ENCODE results near the gene RAB5IF. TPM values are rescaled to one million over a fixed set of nuclear protein-coding genes. Genes with fewer than 3 reads are reported as not detected.
A peak's percentile ranks its signal among the peaks of the same experiment; 100 is the strongest.

RAB5IF gene
- total RNA-seq, 1 experiment from 2014 or later, result 150 TPM

DNA sequence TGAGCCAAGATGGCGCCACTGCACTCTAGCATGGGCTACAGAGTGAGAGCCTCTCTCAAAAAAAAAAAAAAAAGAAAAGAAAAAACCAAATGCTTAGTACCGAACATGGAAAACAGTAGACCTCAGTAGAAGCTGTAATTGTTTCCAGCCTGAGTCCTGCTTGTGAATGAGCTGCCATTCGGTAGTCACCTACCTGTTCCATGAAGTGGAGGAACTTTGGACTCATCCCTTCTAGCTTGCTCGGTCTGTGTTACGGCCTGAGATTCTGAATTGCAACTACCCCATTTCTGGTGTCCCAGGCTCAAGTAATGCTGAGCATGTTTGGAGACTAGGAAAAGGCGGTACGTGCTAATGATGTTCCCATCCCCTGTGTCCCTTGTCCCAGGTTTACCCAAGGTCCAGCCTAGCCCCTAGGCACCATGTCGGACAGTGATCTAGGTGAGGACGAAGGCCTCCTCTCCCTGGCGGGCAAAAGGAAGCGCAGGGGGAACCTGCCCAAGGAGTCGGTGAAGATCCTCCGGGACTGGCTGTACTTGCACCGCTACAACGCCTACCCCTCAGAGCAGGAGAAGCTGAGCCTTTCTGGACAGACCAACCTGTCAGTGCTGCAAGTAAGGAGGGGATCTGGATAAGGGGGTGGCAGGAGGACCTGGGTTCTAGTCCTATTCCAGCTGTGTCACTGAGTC lies 27.1 kb upstream of the RAB5IF start:
- CTCF ChIA-PET, result no interaction called here
- Histone ChIP-seq H3K4me1 (ENCODE audit: insufficient read depth, low read length, poor library complexity, severe bottlenecking) (peaks cover 14% of the 10 kb centered on the region), H3K9me3 (ENCODE audit: low read depth, low read length, poor library complexity, severe bottlenecking) (no peaks in the 10 kb centered on the region), H3K4me3 (ENCODE audit: low read depth, low read length, poor library complexity, severe bottlenecking) (no peak overlapping the region), H3K27me3 (replicated peaks; ENCODE audit: insufficient read depth, low read depth, low read length, poor library complexity) (no peaks in the 10 kb centered on the region), H3K27ac (ENCODE audit: low read depth, low read length, poor library complexity, severe bottlenecking) (peak overlapping the region; percentile 37), H3K36me3 (ENCODE audit: insufficient read depth, low read length, poor library complexity, severe bottlenecking) (peaks cover 44% of the 10 kb centered on the region)
- POLR2A ChIA-PET (ENCODE audit: low non-redundant PET), result no interaction called here
- intact Hi-C loops (cut with micrococcal nuclease; ENCODE audit: unreplicated experiment), result no loop called here
- DNase-seq (ENCODE audit: low spot score), result no peak
- no TSS peak for BruUV-seq (replicated peaks)
- TF ChIP-seq, protein P1, sequence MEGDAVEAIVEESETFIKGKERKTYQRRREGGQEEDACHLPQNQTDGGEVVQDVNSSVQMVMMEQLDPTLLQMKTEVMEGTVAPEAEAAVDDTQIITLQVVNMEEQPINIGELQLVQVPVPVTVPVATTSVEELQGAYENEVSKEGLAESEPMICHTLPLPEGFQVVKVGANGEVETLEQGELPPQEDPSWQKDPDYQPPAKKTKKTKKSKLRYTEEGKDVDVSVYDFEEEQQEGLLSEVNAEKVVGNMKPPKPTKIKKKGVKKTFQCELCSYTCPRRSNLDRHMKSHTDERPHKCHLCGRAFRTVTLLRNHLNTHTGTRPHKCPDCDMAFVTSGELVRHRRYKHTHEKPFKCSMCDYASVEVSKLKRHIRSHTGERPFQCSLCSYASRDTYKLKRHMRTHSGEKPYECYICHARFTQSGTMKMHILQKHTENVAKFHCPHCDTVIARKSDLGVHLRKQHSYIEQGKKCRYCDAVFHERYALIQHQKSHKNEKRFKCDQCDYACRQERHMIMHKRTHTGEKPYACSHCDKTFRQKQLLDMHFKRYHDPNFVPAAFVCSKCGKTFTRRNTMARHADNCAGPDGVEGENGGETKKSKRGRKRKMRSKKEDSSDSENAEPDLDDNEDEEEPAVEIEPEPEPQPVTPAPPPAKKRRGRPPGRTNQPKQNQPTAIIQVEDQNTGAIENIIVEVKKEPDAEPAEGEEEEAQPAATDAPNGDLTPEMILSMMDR (conservative IDR thresholded peaks at IDR 0.05; ENCODE audit: low read depth, low read length), result no peak
- no peak for TF ChIP-seq EZH2 (IDR thresholded peaks at IDR 0.05; ENCODE audit: borderline replicate concordance, low read depth, low read length, poor library complexity, severe bottlenecking)

DNA sequence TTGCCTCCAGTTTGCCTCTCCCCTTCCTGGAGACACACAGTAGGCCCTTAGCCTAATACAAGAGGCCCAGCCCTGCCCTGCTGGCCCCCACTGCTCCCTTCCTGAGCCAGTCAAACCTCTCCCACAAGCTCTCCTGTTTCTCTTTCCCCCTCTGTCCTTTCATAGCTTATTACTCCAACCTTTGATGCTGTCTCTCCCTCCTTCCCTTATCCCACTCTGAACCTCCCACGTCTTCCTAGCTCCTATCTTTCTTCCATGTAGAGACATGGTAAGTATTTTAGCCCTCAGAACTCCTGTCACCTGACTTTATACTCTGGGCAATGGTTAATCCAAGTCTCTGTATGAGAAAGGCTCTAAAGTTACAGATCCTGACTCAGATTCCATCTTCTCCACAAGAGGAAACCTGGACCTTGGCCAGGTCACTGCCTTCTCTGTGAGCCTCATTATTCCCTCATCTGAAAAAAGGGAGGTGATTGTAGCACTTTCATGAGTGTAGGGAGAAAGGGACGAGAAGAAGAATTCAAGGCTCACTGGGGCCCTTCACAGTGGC lies 25.5 kb upstream of the RAB5IF start:
- intact Hi-C loops (cut with micrococcal nuclease; ENCODE audit: unreplicated experiment), result no loop called here
- Histone ChIP-seq H3K36me3 (ENCODE audit: insufficient read depth, low read length, poor library complexity, severe bottlenecking) (peaks cover 48% of the 10 kb centered on the region), H3K4me1 (ENCODE audit: insufficient read depth, low read length, poor library complexity, severe bottlenecking) (peaks cover 26% of the 10 kb centered on the region), H3K4me3 (ENCODE audit: low read depth, low read length, poor library complexity, severe bottlenecking) (no peak overlapping the region), H3K27ac (ENCODE audit: low read depth, low read length, poor library complexity, severe bottlenecking) (no peak overlapping the region), H3K9me3 (ENCODE audit: low read depth, low read length, poor library complexity, severe bottlenecking) (no peaks in the 10 kb centered on the region), H3K27me3 (replicated peaks; ENCODE audit: insufficient read depth, low read depth, low read length, poor library complexity) (no peaks in the 10 kb centered on the region)
- no TSS peak for BruUV-seq (replicated peaks)
- TF ChIP-seq, protein P1 (conservative IDR thresholded peaks at IDR 0.05; ENCODE audit: low read depth, low read length), result no peak
- TF ChIP-seq EZH2 (IDR thresholded peaks at IDR 0.05; ENCODE audit: borderline replicate concordance, low read depth, low read length, poor library complexity, severe bottlenecking), result no peak
- ChIA-PET POLR2A (ENCODE audit: low non-redundant PET) (no interaction called here), CTCF (no interaction called here)
- no peak for DNase-seq (ENCODE audit: low spot score)

DNA sequence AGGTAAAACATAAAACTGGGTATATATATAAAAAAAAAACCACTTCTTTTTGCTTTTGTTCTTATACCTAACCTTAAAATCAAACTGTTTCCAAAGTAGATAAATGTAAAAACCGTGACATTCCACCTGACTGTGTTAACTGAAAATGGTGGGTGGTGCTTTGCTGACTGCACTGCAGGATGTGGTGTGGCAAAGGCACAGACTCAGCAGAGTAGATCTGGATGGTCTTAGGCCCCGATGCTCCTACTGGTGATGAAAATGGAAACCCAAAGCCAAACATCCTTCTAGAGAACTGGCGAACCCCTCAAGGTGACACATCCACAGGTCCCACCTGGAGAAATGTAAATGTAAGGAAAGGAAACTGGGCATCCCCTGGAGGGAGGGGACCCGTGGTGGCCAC lies 23.3 kb upstream of the RAB5IF start:
- Histone ChIP-seq H3K9me3 (ENCODE audit: low read depth, low read length, poor library complexity, severe bottlenecking) (no peaks in the 10 kb centered on the region), H3K27ac (ENCODE audit: low read depth, low read length, poor library complexity, severe bottlenecking) (no peak overlapping the region), H3K4me3 (ENCODE audit: low read depth, low read length, poor library complexity, severe bottlenecking) (no peak overlapping the region), H3K4me1 (ENCODE audit: insufficient read depth, low read length, poor library complexity, severe bottlenecking) (peaks cover 23% of the 10 kb centered on the region), H3K27me3 (replicated peaks; ENCODE audit: insufficient read depth, low read depth, low read length, poor library complexity) (no peaks in the 10 kb centered on the region), H3K36me3 (ENCODE audit: insufficient read depth, low read length, poor library complexity, severe bottlenecking) (peaks cover 53% of the 10 kb centered on the region)
- intact Hi-C loops (cut with micrococcal nuclease; ENCODE audit: unreplicated experiment), result no loop called here
- ChIA-PET POLR2A (ENCODE audit: low non-redundant PET) (no interaction called here), CTCF (no interaction called here)
- TF ChIP-seq, protein P1 (conservative IDR thresholded peaks at IDR 0.05; ENCODE audit: low read depth, low read length), result no peak
- TF ChIP-seq EZH2 (IDR thresholded peaks at IDR 0.05; ENCODE audit: borderline replicate concordance, low read depth, low read length, poor library complexity, severe bottlenecking), result no peak
- no peak for DNase-seq (ENCODE audit: low spot score)
- TSS peak; percentile 20 for BruUV-seq (replicated peaks)

All from A673 (cell line).